Fibroblast of skin of left quadriceps (primary cell): ENCODE data around the gene INVS.
"Not testable (repeated sequence)": the region's sequence is repeated elsewhere in the genome, so short reads cannot be mapped to it uniquely, and the experiment has no call there.

Source experiments
- DNase-seq, 2 experiments: peaks; one replicate each; pipeline ENCODE4 v3.0.0-alpha.2; 2013; ENCODE audit warnings: low read depth in 2 of 2

Gene INVS

DNA sequence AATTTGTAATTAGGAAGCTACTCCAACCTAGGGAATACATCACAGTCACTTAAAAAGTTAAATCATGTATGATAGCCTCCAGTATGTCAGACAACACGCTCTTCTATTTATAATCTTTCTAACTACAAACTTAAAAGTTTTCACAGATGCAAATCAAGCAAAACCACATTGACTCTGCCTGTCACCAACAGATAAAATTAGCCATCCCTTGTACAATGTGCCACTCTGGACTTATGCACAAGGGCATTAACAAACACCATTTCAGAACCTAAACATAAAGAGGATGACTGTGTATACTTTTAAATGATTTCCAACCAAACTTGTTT, 15.0 kb upstream of the INVS start:
- no peak for DNase-seq

DNA sequence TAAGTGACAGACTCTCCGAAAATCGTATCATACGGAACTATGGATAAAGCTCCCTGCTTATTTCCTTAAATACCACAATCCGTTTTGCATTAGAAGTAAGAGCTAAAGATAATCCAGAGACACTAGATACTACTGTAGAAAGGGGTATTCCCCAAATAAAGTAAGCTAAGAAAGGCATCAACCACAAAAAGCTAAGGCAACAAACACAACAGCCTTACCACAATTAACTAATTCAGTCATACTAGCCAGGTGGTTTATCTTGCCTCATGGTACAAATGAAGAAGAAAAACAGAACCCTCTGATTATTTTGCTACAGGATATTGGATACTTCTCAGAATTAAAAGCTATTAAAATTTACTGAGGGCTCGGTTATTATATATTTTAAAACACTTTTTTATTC, 14.3 kb upstream of the INVS start:
- no peak for DNase-seq

DNA sequence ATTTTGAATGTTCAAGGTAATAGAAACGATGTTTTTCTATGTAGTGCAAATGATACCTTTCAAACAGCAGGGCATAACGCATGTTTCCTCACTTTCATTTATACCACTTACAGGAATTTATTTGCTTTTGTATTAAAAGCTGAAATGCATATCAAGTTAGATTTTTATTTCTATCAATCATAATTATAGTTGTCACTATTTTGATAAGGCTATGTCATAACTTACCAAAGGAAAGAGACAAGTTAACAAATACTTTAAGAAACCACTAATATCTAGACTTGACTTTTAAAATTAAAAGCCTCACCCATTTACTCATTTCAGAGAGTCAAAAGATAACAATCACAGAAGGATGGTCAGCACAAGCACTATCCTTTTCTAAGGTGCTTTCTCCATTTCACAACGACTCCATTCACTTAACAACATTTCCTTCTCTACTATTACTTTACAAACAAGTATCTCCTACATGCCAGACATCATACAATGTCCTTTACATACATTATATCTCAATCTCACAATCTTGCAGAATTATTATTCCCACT, 12.9 kb upstream of the INVS start:
- no peak for DNase-seq

DNA sequence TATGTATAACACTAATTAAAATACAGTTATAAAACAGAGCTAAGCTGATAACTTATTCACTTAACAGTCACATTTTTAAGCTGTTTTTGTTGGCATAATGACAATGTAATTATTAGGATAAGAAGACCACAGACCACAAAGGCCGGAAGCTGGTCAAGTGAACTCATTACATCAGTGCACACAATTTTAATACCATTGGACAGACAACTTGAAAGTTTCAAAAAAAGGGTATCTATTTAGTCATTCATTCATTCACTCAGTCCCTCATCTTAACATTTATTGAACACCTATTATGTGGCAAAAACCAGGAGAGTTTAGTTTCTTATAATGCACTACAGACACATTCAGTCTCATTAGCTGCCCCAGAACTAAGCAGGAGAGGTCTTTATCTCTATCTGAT, 11.8 kb upstream of the INVS start:
- DNase-seq = no peak

DNA sequence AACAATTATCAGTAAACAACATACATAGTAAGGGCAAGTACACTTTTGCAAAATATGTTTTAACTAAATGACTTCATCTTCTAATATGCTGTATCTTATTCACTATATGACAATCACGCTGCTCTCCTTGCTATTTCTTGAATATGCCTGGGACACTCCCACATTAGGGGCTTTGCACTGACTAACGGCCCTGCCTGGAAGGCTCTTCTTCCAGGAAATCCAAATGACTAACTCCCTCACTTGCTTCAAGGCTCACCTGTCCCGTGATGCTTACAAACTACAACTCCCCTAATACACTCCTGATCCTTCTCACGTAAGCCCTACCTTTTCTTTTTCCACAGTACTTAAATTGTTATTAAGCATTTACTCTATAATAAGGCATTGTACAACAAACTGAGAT, 10.8 kb upstream of the INVS start:
- DNase-seq = no peak

DNA sequence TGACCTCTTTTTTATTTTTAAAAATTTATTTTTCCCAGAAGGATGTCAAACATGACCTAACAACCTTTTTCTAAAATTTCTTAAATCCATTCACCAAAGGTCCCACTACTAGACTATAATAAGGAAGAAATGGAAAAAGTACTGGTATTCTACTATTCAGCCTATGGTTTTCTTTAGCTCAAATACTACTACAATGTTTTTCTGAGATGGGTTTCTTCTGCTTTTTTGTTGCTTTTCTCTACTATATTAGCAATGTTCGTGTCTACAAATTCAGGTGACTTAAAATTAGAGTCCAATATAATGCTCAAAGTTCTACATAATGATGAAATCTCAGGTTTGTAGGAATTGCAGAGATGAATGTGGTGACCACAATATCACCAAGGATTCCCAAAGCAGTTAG, 8.2 kb upstream of the INVS start:
- no peak for DNase-seq

DNA sequence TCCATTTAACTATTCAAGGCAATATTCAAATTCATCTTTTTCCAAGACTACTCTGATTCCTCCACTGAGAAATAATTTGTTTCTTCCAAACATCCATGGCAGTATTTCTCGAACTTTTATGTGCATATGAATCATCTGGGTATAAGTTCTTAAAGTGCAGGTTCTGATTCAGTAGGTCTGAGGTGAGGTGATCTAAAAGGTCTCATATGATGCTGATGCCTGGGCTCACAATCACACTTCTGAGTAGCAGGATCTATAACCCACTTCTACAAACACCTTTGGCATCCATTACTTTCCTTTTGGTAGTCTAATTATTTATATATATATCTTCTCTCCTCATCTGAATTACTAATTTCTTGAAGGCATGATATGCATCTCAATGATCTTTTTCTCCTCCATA, 7.4 kb upstream of the INVS start:
- DNase-seq = no peak

DNA sequence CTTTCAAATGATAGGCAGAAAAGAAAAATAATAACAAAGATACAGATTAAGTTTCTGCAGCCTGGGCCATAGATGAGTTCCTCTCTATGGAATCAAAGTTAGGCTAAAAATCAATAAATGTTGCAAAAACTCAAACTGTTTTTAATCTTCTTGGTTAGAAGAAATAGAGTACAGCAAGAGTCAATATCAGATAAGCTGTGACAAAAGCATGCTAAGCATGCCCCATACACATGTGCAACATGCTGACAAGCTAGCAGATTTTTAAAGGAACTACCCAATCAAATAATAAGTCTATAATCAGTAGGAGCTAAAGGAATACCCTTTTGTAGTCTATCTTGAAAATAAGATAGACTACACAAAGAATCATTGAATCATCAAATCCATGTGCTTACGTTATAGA, 7.0 kb upstream of the INVS start:
- no peak for DNase-seq

DNA sequence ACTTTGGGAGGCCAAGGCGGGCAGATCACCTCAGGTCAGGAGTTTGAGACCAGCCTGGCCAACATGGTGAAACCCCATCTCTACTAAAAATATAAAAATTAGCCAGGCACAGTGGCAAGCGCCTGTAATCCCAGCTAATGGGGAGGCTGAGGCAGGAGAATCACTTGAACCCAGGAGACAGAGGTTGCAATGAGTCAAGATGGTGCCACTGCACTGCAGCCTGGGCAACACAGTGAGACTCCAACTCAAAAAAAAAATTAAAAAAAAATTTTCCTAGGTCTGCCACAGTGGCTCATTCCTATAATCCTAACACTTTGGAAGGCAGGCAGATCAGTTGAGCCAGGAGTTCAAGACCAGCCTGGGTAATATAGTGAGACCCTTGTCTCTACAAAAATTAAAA, 4.6 kb upstream of the INVS start:
- DNase-seq = not testable (repeated sequence)

DNA sequence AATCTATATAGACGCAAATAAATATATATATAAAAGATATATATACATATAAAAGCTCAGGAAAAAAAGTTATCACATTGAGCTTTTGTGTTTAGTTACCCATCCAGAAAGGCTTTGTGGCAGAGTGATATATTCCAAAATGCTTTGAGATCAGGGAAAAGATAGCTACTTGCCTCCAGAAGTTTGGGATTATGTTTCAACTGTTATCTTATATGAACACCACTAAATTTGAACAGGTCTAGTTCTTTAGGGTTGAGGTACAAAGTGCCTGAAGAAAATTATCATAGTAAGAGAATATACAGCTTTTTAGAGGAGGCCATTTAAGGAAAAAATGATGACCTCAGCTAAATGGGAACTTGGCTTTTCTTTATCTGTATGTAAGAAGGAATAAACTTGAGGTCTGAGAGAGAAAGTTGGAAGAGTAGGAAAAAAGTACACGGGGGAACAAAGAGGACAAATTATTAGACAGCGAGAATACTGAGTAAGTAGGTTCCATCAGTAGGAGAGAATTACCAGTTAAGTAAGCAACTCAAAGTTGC, 2.6 kb upstream of the INVS start:
- DNase-seq = no peak

DNA sequence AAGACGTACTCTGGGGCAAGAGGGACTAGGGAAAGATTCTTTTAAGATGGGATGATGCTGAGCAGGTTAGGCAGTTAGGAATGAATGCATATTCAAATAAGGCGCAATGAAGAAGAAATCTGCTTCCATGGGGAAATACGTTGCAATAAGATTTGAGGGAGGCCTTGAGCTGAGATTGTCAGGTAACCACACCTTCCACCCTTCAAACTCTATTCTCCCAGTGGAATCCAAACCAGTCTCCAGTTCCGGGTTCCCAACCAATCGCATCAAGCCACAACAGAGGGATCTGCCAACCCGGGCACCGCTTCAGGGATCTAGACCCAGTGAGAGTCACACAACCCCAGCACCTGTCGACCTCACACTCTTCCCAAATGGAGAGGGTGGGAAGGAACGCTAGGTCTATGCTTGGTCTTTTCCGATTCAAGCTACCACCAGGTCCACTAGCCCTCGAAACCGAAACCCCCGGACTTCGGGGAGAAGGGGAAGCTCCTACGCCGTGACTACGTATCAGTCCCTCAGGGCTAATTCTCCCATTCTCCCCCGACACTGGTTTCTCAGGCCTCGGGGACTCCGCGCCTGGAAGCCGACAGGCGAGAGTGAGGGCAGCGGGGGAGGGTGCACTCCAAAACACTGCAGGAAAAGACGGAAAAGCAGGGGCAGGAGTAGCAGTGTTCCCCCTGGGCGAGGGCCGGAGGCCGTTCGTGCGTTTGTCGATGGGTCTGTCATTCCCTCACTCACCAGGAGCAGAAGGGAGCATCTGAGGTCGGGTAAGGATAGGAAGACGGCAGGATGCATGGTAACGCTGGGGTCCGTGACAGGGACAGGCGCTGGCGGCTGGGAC, 777 bp upstream of the INVS start:
- no peak for DNase-seq

DNA sequence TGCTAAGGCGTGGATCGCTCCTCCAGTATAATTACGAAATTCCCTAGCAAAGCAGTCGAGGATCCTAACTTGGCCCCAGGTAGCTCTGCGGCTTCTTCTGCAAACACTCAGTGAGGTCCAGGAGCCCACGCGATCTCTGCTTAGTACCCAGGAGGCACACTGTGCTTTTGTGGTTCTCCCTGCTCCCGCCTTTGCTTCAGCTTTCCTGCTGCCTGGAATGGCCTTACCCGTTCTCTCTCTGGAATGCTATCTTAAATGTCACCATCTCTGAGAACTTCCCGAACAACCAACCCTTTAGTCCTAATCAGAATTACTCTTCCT, 639 bp downstream of the INVS start:
- DNase-seq = no peak

DNA sequence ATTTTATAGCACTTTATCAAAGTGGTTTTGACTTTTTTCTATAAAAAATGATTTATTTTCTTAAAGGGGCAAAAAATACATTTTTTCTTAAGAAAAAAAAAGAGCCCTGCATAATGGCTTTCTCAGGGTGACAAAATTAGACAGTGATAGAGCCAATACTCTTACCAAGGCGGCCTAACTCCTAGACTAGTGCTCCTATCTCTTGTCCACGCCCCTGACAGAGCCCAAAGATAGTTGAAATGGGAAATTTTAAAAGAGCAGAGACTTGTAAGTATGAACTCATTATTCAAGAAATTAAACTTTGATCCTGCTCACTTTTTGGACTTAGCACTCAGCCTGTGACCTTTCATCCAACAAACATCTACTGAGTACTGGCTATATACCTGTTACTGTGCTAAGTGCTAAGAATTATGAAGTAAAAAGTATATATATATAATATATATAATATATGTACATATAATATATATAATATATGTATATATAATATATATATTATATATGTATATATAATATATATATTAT, 1.2 kb downstream of the INVS start:
- no peak for DNase-seq

DNA sequence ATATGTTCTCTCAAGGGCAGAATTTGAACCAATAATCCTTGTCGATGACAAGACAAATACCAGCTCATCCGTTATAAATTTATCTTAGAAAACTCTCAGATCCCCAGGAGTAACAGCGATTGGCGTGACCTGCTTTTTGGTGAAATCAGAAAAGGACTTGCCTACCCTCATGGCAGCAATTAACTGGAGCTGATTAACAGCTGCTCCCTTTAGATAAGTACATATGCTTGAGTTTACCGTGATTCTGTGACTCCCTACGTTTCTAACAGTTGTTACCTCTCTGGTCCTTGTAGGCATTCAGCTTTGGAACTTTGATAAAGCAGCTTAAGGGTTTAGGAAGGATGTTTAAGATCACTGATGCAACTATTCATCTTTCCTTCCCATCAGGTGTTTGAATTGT, 2.6 kb downstream of the INVS start:
- no peak for DNase-seq

DNA sequence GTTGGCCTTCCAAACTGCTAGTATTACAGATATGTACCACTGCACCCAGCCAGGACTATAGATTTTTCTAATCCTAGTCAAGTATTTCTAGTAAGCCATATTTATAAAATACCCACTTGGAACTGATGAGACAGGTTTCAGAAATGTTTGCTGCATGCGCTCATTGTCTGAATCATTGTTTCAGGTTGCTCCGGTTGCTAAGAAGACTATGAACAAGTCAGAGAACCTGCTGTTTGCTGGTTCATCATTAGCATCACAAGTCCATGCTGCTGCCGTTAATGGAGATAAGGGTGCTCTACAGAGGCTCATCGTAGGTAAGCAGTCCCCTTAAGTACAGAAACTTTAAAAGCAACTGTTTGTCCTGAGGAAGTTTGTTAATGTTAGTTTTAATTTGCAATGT, 5.3 kb downstream of the INVS start:
- DNase-seq = no peak

DNA sequence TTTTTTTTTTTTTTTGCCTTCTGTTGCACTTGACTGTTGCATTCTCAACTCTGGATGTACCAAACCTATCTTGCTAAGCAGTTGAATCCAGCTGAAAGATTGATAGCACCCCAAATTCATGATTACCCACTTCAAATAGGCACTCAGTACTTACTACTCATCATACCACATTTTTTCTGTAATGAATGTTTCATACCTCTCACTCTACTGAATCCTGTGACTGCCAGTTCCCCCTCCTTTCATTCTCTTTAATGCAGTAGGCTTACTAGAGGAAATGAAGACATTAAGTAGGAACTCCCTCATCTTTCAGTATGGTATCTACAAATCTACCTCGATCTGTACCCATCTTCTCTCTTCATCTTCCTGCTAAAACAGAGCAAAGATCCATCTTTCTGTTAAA, 6.8 kb downstream of the INVS start:
- DNase-seq = no peak

DNA sequence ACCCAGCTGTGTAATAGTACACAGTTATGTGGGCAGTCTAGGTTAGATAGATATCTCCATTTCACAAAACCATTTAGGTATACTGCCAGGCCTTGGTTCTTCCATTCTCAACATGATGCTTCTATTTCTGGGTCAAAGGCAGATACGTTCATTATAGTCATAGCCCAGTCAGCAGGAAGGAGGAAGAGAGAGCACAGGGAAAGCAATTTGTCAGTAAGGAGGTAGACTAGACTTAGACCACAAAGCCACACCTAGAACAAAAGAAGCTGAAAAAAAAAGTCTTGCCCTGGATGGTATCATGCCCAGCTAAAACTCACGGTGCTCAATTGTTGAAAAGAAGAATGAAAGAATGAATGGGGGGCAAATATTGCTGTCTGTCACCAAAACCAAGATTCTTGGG, 7.6 kb downstream of the INVS start:
- no peak for DNase-seq

DNA sequence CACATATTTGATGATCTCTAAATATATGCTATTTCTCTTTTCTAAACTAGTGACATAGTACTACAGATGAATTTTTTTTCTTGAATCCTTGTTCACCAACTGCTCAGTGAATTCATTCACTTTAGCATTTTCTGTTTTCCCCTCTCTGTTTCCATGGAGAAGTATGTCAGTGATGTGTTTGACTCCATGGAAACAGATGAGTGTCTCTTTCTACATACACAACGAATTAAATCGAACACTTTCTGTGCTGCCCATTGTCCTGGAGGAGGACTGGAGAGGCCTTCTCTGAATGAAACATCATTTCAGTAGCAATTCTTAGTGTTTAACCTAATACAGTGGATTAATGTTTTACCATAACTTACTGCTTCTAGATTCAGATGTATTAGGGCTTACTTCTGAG, 9.5 kb downstream of the INVS start:
- no peak for DNase-seq

DNA sequence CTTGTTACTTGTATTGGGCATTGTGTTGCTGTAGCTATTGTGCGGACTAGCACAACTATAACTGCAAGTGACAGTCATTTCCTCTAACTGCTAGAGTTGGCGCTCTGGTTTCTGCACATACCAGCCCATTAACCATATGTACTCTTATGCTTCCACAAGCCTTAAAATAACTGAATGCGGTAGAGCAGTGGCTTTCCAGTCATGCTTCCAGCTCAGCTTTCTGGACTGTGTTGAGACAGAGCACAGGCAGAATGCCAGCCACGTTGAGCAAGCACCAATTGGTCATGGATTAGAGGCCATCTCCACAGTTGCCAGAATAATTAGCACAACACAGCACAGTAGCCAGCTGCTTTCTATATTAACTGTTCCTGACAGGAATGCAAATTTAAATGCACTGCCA, 12.2 kb downstream of the INVS start:
- DNase-seq = peak; percentile 94

DNA sequence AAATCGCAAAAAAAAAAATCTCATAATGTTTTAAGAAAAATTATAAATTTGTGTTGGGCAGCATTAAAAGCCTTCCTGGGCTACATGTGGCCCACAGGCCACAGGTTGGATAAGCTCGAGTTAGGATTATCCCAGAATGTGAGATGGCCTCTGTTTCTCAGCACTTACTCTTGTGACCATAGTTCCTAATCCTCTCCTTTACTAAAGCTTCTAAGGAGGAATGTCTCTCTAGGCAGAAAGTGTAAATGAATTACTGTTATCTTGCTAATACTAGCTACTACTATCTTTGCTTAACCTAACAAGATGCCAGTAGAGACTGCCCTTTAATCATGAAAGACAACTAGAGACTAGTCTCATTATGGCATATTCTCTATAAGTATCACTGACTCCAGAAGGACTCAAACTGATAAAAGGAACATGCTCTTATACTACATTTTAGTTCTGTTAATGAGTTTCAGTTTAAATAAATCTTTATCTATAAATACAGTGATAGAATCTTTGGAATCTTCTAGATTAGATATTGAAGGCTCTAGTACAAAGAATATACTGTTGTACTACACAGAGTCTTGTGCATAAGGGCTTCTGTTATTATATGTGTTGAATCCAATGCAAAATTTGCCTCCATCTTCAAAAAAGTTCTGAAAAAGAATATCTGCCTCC, 13.8 kb downstream of the INVS start:
- no peak for DNase-seq

DNA sequence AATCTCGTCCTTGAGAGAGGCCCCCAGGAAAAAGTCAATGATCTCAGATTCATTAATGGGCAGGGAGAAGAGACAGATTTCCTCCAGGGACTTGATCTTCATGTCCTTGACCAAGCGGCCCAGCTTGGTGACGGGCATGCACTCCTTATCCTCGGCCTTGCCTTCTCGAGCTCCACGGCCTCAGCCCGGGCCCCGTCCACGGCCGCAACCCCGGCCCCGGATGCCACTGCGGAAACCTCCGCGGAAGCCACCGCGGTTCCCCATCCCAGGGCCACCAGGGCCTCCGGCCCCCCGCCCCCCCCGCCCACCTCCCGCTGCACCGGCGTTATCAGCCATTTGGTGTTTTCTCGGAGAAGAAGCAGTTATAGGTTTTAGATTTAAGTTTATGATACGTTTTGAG, 18.3 kb downstream of the INVS start:
- no peak for DNase-seq

DNA sequence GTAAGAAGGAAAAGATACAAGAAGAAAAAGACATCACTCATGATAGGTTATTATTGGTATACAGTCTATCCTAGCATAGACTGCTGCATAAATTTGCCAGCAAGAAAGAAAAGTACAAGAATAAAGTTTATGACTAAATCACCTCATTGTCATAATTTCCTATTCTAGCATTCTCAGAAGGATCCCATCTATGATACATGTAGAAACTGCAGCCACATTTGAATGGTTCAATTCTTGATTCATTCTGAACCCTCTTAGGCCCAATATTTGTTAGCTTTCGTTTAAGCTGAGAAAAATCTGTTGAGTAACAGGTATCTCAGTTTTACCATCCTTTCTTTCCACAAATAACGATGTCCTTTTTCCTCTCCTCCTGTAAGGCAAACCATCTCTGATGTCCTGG, 21.2 kb downstream of the INVS start:
- DNase-seq = no peak

DNA sequence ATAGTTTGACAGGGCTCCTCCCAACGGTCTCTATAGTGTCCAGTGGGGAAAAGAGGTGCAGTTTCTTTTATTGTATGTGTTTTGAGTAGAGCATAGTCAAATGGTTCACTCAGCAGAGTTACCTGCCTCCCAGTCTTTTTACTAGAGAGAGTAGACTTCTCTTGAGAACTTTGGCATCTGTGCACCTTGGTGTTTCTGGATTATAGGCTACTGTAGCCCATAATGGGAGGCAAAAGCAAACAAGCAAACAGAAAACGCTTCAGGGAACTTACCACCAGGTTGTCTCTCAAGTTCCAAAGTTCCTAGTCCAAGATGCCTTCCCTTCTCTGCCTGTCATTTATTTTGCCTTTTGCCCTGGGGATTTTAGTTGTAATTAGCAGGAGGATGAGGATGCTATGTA, 26.2 kb downstream of the INVS start:
- no peak for DNase-seq
